ENCODE measurements around the gene CHCHD3. TPM values are rescaled to one million over a fixed set of nuclear protein-coding genes. Genes with fewer than 3 reads are reported as not detected.
"Not testable (repeated sequence)": the region's sequence is repeated elsewhere in the genome, so short reads cannot be mapped to it uniquely, and the experiment has no call there.

Gene CHCHD3
- total RNA-seq, 4 donors from 2014 or later, result 33.9 to 37.2 (median 35.8) TPM

GRCh38 chr7:132895231-132895630, 186.7 kb downstream of the CHCHD3 start:
- TF ChIP-seq POLR2A (IDR thresholded peaks at IDR 0.05) (no peak), CTCF (IDR thresholded peaks at IDR 0.05) (no peak), POLR2AphosphoS5 (IDR thresholded peaks at IDR 0.05) (no peak), EP300 (IDR thresholded peaks at IDR 0.05) (no peak)
- 84% methylated on average over 6 of the region's 6 CpGs for WGBS
- DNase-seq (ENCODE audit: low spot score in 2 of 2), result no peak
- no peak overlapping the region for H3K27ac ChIP-seq
- no peaks in the 10 kb centered on the region for H3K4me1 ChIP-seq
- no peaks in the 10 kb centered on the region for H3K36me3 ChIP-seq
- H3K4me3 ChIP-seq, result no peak overlapping the region
- no peaks in the 10 kb centered on the region for H3K9me3 ChIP-seq
- no peaks in the 10 kb centered on the region for H3K27me3 ChIP-seq

- DNase-seq (ENCODE audit: low spot score in 2 of 2), result no peak
- H3K27ac ChIP-seq, result no peak overlapping the region
- no peak for TF ChIP-seq EP300 (IDR thresholded peaks at IDR 0.05)
- TF ChIP-seq POLR2A (IDR thresholded peaks at IDR 0.05), result no peak
- TF ChIP-seq CTCF (IDR thresholded peaks at IDR 0.05), result no peak
- no peak for TF ChIP-seq POLR2AphosphoS5 (IDR thresholded peaks at IDR 0.05)
- H3K36me3 ChIP-seq, result no peaks in the 10 kb centered on the region
- WGBS, result 85% methylated on average over 4 of the region's 4 CpGs
- no peaks in the 10 kb centered on the region for H3K27me3 ChIP-seq
- no peak overlapping the region for H3K4me3 ChIP-seq
- no peaks in the 10 kb centered on the region for H3K9me3 ChIP-seq
- no peaks in the 10 kb centered on the region for H3K4me1 ChIP-seq
These were observed 188.3 kb downstream of the CHCHD3 start for GRCh38 chr7:132893560-132893959.

GRCh38 chr7:132892744-132893143, 189.1 kb downstream of the CHCHD3 start:
- H3K4me3 ChIP-seq, result not testable (repeated sequence)

GRCh38 chr7:132891554-132891953, 190.3 kb downstream of the CHCHD3 start:
- Histone ChIP-seq H3K9me3 (no peaks in the 10 kb centered on the region), H3K36me3 (no peaks in the 10 kb centered on the region), H3K27me3 (no peaks in the 10 kb centered on the region), H3K27ac (no peak overlapping the region), H3K4me1 (no peaks in the 10 kb centered on the region), H3K4me3 (no peak overlapping the region)
- no peak for DNase-seq (ENCODE audit: low spot score in 2 of 2)
- TF ChIP-seq EP300 (IDR thresholded peaks at IDR 0.05) (no peak), POLR2AphosphoS5 (IDR thresholded peaks at IDR 0.05) (no peak), POLR2A (IDR thresholded peaks at IDR 0.05) (no peak), CTCF (IDR thresholded peaks at IDR 0.05) (no peak)
- WGBS, result 96% methylated on average over 3 of the region's 3 CpGs

More at GRCh38 chr7:132892744-132893143, 189.1 kb downstream of the CHCHD3 start:
- H3K27me3 ChIP-seq; H3K27ac ChIP-seq; DNase-seq (ENCODE audit: low spot score in 2 of 2); H3K9me3 ChIP-seq; H3K4me1 ChIP-seq; H3K36me3 ChIP-seq: not testable (repeated sequence)
- 100% methylated on average over 3 of the region's 4 CpGs for WGBS

- no peak for DNase-seq (ENCODE audit: low spot score in 2 of 2)
- H3K36me3 ChIP-seq, result no peaks in the 10 kb centered on the region
- no peak overlapping the region for H3K27ac ChIP-seq
- H3K4me3 ChIP-seq, result no peak overlapping the region
- H3K9me3 ChIP-seq, result no peaks in the 10 kb centered on the region
- no peaks in the 10 kb centered on the region for H3K27me3 ChIP-seq
- no peak for TF ChIP-seq EP300 (IDR thresholded peaks at IDR 0.05)
- TF ChIP-seq POLR2A (IDR thresholded peaks at IDR 0.05), result no peak
- no peak for TF ChIP-seq CTCF (IDR thresholded peaks at IDR 0.05)
- no peak for TF ChIP-seq POLR2AphosphoS5 (IDR thresholded peaks at IDR 0.05)
- no peaks in the 10 kb centered on the region for H3K4me1 ChIP-seq
- WGBS, result 72% methylated on average over 2 of the region's 2 CpGs
These were observed 199.0 kb downstream of the CHCHD3 start for GRCh38 chr7:132882714-132883428.

- DNase-seq (ENCODE audit: low spot score in 2 of 2), result no peak
- no peaks in the 10 kb centered on the region for H3K36me3 ChIP-seq
- no peak for TF ChIP-seq EP300 (IDR thresholded peaks at IDR 0.05)
- no peak for TF ChIP-seq POLR2A (IDR thresholded peaks at IDR 0.05)
- no peak for TF ChIP-seq CTCF (IDR thresholded peaks at IDR 0.05)
- no peak for TF ChIP-seq POLR2AphosphoS5 (IDR thresholded peaks at IDR 0.05)
- H3K4me3 ChIP-seq, result no peak overlapping the region
- H3K27ac ChIP-seq, result no peak overlapping the region
- H3K9me3 ChIP-seq, result no peaks in the 10 kb centered on the region
- H3K27me3 ChIP-seq, result no peaks in the 10 kb centered on the region
- WGBS, result 77% methylated on average over 3 of the region's 3 CpGs
- H3K4me1 ChIP-seq, result no peaks in the 10 kb centered on the region
These were observed 200.6 kb downstream of the CHCHD3 start for GRCh38 chr7:132881317-132881716.
